Measurements from ENCODE around the gene CDH12.

GRCh38 chr5:22649074-22649473, 204.1 kb downstream of the CDH12 start:
- TF ChIP-seq CTCF (IDR thresholded peaks at IDR 0.05), result no peak
- TF ChIP-seq POLR2AphosphoS5 (IDR thresholded peaks at IDR 0.05; ENCODE audit: insufficient read depth in 1 of 2, low read depth in 1 of 2), result no peak

Measured in vagina (tissue), 2 donors.